Measurements from ENCODE around the gene QRICH2.
"Not testable (repeated sequence)": the region's sequence is repeated elsewhere in the genome, so short reads cannot be mapped to it uniquely, and the experiment has no call there.

GRCh38 chr17:76346936-76347335, 38.9 kb upstream of the QRICH2 start:
- not testable (repeated sequence) for TF ChIP-seq EP300 (IDR thresholded peaks at IDR 0.05; ENCODE audit: low read depth); POLR2A (IDR thresholded peaks at IDR 0.05)
